Fibroblast of skin of back (primary cell): Measurements from ENCODE around the gene DNTT.

ENCODE experiments used
- DNase-seq: peaks from one replicate; pipeline ENCODE4 v3.0.0-alpha.2; 2013

DNTT gene

GRCh38 chr10:96310321-96310669 lies 6.1 kb downstream of the DNTT start:
- no peak for DNase-seq

GRCh38 chr10:96311180-96311715 lies 7.0 kb downstream of the DNTT start:
- DNase-seq = no peak

GRCh38 chr10:96313344-96313743 lies 9.1 kb downstream of the DNTT start:
- no peak for DNase-seq

- DNase-seq = no peak
Measured at GRCh38 chr10:96317067-96317833, 13.0 kb downstream of the DNTT start.

- no peak for DNase-seq
Measured at GRCh38 chr10:96319754-96320474, 15.7 kb downstream of the DNTT start.

GRCh38 chr10:96321822-96322221 lies 17.6 kb downstream of the DNTT start:
- no peak for DNase-seq

GRCh38 chr10:96322275-96322674 lies 18.0 kb downstream of the DNTT start:
- DNase-seq = no peak

- no peak for DNase-seq
Measured at GRCh38 chr10:96324447-96324846, 20.2 kb downstream of the DNTT start.

GRCh38 chr10:96325719-96326373 lies 21.6 kb downstream of the DNTT start:
- no peak for DNase-seq

- no peak for DNase-seq
Measured at GRCh38 chr10:96327462-96327861, 23.2 kb downstream of the DNTT start.

GRCh38 chr10:96333101-96333500 lies 28.9 kb downstream of the DNTT start:
- no peak for DNase-seq

- DNase-seq = peak; percentile 35
Measured at GRCh38 chr10:96334616-96335526, 30.6 kb downstream of the DNTT start.

GRCh38 chr10:96337106-96337505 lies 32.9 kb downstream of the DNTT start:
- DNase-seq = no peak

- DNase-seq = no peak
Measured at GRCh38 chr10:96338279-96338925, 34.2 kb downstream of the DNTT start.

GRCh38 chr10:96339383-96339782 lies 35.1 kb downstream of the DNTT start:
- DNase-seq = no peak

- peak; percentile 56 for DNase-seq
Measured at GRCh38 chr10:96339956-96340904, 36.0 kb downstream of the DNTT start.

GRCh38 chr10:96341219-96342182 lies 37.3 kb downstream of the DNTT start:
- DNase-seq = no peak

- no peak for DNase-seq
Measured at GRCh38 chr10:96342402-96342801, 38.2 kb downstream of the DNTT start.

GRCh38 chr10:96344178-96344577 lies 39.9 kb downstream of the DNTT start:
- no peak for DNase-seq
